Esophagus muscularis mucosa (tissue), 4 donors: ENCODE data around the gene GMPR. TPM values are rescaled to one million over a fixed set of nuclear protein-coding genes. Genes with fewer than 3 reads are reported as not detected.

Experiments used
- DNase-seq: peaks from one replicate; pipeline ENCODE4 v3.0.0-alpha.2; 2017; ENCODE audit errors: extremely low spot score
- H3K27ac ChIP-seq, 4 donors: fragments of 200-600 bp; sonication (generic); replicated peaks in 1 of 4; 1 replicate in 3 of 4; 2 replicates in 1 of 4; pipeline ENCODE4 v1.5.1; 2016 to 2019; ENCODE audit warnings: mild to moderate bottlenecking in 1 of 4
- H3K27me3 ChIP-seq, 4 donors: fragments of 200-600 bp; sonication (generic); one replicate each; pipeline versions ENCODE4 v1.5.1 to v1.6.0; 2016 to 2019
- H3K36me3 ChIP-seq, 4 donors: fragments of 200-600 bp; sonication (generic); one replicate each; pipeline ENCODE4 v1.5.1; 2016 to 2019
- H3K4me1 ChIP-seq, 4 donors: fragments of 200-600 bp; sonication (generic); one replicate each; pipeline ENCODE4 v1.5.1; 2016 to 2019
- H3K4me3 ChIP-seq, 4 donors: fragments of 200-600 bp; sonication (generic); 1 replicate in 2 of 4; 2 replicates in 2 of 4; pipeline ENCODE4 v1.5.1; 2016 to 2019; ENCODE audit warnings: mild to moderate bottlenecking in 4 of 4, moderate library complexity in 1 of 4
- H3K9me3 ChIP-seq, 4 donors: fragments of 200-600 bp; sonication (generic); 1 replicate in 3 of 4; 2 replicates in 1 of 4; pipeline ENCODE4 v1.5.1; 2016 to 2019
- CTCF ChIP-seq, 3 experiments: fragments of 200-600 bp in 2 of 3; fragments of 450-650 bp in 1 of 3; sonication (generic) in 2 of 3; IDR thresholded peaks; one replicate each; pipeline ENCODE4 v1.5.1; 2017 to 2019; ENCODE audit warnings: antibody characterized with exemption in 3 of 3, mild to moderate bottlenecking in 2 of 3, moderate library complexity in 1 of 3
- EP300 ChIP-seq: sonication (generic); formaldehyde crosslinking; IDR thresholded peaks from one replicate; pipeline ENCODE4 v1.6.1; 2017; ENCODE audit warnings: antibody characterized with exemption
- POLR2A ChIP-seq: fragments of 450-650 bp; IDR thresholded peaks from one replicate; pipeline ENCODE4 v1.6.1; 2017; ENCODE audit warnings: antibody characterized with exemption, moderate library complexity, mild to moderate bottlenecking, low read depth
- POLR2AphosphoS5 ChIP-seq, 2 donors: sonication (generic); formaldehyde crosslinking; IDR thresholded peaks; one replicate each; pipeline ENCODE4 v1.6.1; 2017; ENCODE audit warnings: antibody characterized with exemption in 2 of 2
- WGBS: methylation state at CpG from one replicate; pipeline ENCODE4 v1.1.5; 2018; 5-methylcytosine and 5-hydroxymethylcytosine counted together
- intact Hi-C: fragments of 100-400 bp; cut with DNase I; formaldehyde crosslinking; loops from one replicate; pipeline ENCODE4 v1.15.1; 2023
- total RNA-seq, 4 donors: library from RNA; depleted of rRNA; stranded (reverse); fragments of >200 nt; gene quantifications; one replicate each; pipeline versions ENCODE4 v1.1.0 to v1.2.1, GENCODE V29; 2016

The GMPR gene
- total RNA-seq = 10 to 100 TPM; 32.8 to 69.7 (median 52.0) TPM

- DNase-seq = no peak
- Histone ChIP-seq H3K27ac (peak within 1 kb of the TSS; percentile 77 to 83 (median 79)), H3K27me3 (no peaks in the 10 kb centered on the region), H3K36me3 (no peaks in the 10 kb centered on the region), H3K4me3 (peak within 1 kb of the TSS; percentile 70 to 84 (median 78)), H3K4me1 (peaks cover 40 to 72% (median 66%) of the 10 kb centered on the region in 4 donors), H3K9me3 (no peaks in the 10 kb centered on the region)
- WGBS = 15% methylated on average over 43 of the region's 84 CpGs
- intact Hi-C loops = loop anchor here (2.0 kb wide), 1 partner anchor 38 kb away; no protein-coding TSS in a partner anchor
- TF ChIP-seq POLR2A = no peak
- TF ChIP-seq POLR2AphosphoS5 (IDR thresholded peaks at IDR 0.05) = peak; percentile 65 to 72
- TF ChIP-seq EP300 = no peak
- TF ChIP-seq CTCF (IDR thresholded peaks at IDR 0.05) = peak in 2 of 3 experiments; percentile 7 to 24
Observed at GRCh38 chr6:16238057-16238962, at the start of gene GMPR. GMPR (plus strand) TSS chr6:16238587; CDS start chr6:16238694, 107 bp downstream.

GRCh38 chr6:16190214-16190613, 48.2 kb upstream of the GMPR start:
- Histone ChIP-seq H3K27ac (peak overlapping the region in 3 of 4 donors; percentile 32 to 47 (median 35)), H3K27me3 (no peaks in the 10 kb centered on the region), H3K4me3 (peak overlapping the region in 1 of 4 donors; percentile 4), H3K4me1 (peaks cover 0 to 42% (median 28%) of the 10 kb centered on the region in 4 donors), H3K36me3 (no peaks in the 10 kb centered on the region), H3K9me3 (no peaks in the 10 kb centered on the region)
- 52% methylated on average over 1 of the region's 1 CpG for WGBS
- DNase-seq = no peak
- intact Hi-C loops = no loop called here
- TF ChIP-seq EP300 = no peak
- no peak for TF ChIP-seq CTCF (IDR thresholded peaks at IDR 0.05)
- no peak for TF ChIP-seq POLR2A
- no peak for TF ChIP-seq POLR2AphosphoS5 (IDR thresholded peaks at IDR 0.05)

DNA sequence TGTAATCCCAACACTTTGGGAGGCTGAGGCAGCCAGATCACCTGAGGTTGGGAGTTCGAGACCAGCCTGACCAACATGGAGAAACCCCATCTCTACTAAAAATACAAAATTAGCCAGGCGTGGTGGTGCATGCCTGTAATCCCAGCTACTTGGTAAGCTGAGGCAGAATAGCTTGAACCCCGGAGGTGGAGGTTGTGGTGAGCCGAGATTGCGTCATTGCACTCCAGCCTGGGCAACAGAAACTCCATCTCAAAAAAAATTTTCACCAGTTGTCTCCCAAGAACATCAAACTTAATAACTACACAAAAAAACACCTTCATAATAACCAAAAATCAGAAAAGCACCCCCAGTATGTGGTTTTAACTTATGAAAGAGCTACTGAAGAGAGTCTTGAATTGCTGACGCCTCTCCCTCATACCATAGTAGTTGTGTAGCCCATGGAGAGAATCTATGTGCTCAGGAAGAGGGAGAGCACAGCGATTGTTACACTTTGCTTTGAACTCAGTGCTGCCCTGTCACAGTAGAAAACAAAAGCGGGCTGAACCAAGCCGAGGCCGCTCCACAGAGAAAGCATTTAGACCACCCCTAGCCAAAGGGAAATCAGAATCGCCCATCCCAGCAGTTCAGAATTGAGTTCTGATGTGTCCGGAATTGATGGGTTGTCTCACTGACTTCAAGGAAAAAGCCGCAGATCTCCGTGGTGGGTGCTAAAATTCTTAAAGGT, 42.0 kb upstream of the GMPR start:
- TF ChIP-seq EP300 (no peak), POLR2A (no peak), POLR2AphosphoS5 (IDR thresholded peaks at IDR 0.05) (no peak), CTCF (IDR thresholded peaks at IDR 0.05) (no peak)
- no peak overlapping the region for H3K4me3 ChIP-seq
- no peak for DNase-seq
- peaks cover 0 to 23% (median 0%) of the 10 kb centered on the region in 4 donors for H3K27me3 ChIP-seq
- H3K9me3 ChIP-seq = no peaks in the 10 kb centered on the region
- 90% methylated on average over 13 of the region's 14 CpGs for WGBS
- intact Hi-C loops = no loop called here
- H3K4me1 ChIP-seq = peaks cover 0 to 8% (median 5%) of the 10 kb centered on the region in 4 donors
- no peaks in the 10 kb centered on the region for H3K36me3 ChIP-seq
- H3K27ac ChIP-seq = no peak overlapping the region

- no peak overlapping the region for H3K4me3 ChIP-seq
- H3K9me3 ChIP-seq = no peaks in the 10 kb centered on the region
- no peak overlapping the region for H3K27ac ChIP-seq
- no peaks in the 10 kb centered on the region for H3K36me3 ChIP-seq
- TF ChIP-seq EP300 (no peak), CTCF (IDR thresholded peaks at IDR 0.05) (no peak), POLR2AphosphoS5 (IDR thresholded peaks at IDR 0.05) (no peak), POLR2A (no peak)
- DNase-seq = no peak
- H3K4me1 ChIP-seq = peaks cover 0 to 8% (median 0%) of the 10 kb centered on the region in 4 donors
- intact Hi-C loops = no loop called here
- peaks cover 0 to 23% (median 0%) of the 10 kb centered on the region in 4 donors for H3K27me3 ChIP-seq
- WGBS = 86% methylated on average over 10 of the region's 19 CpGs
Observed at GRCh38 chr6:16196984-16197546, 41.3 kb upstream of the GMPR start.
